GM21737 (cell line): ENCODE data around the gene PUSL1.

ENCODE experiments used
- ATAC-seq: cut with Tn5 transposase; IDR thresholded peaks from one replicate; pipeline ENCODE4 v1.9.1; 2021; ENCODE audit warnings: mild to moderate bottlenecking, moderate library complexity; ENCODE audit not compliant: unreplicated experiment

The PUSL1 gene

GRCh38 chr1:1307923-1308755, at the start of gene PUSL1, which contains the start of gene ACAP3:
Gene PUSL1 (plus strand): TSS chr1:1308597. CDS start chr1:1308644, 47 bp downstream.
Gene ACAP3 (minus strand): TSS chr1:1307930. CDS start chr1:1307815, 115 bp downstream.
- ATAC-seq: peak; percentile 50

- no peak for ATAC-seq
Measured at GRCh38 chr1:1259119-1259488, 49.3 kb upstream of the PUSL1 start.

- ATAC-seq: no peak
Measured at GRCh38 chr1:1259540-1259939, 48.9 kb upstream of the PUSL1 start.

- no peak for ATAC-seq
Measured at GRCh38 chr1:1259951-1260600, 48.3 kb upstream of the PUSL1 start.

GRCh38 chr1:1260843-1261560, 47.4 kb upstream of the PUSL1 start:
- no peak for ATAC-seq

- ATAC-seq: no peak
Measured at GRCh38 chr1:1262071-1262470, 46.3 kb upstream of the PUSL1 start.

GRCh38 chr1:1262758-1263157, 45.6 kb upstream of the PUSL1 start:
- ATAC-seq: no peak

GRCh38 chr1:1264026-1264425, 44.4 kb upstream of the PUSL1 start:
- ATAC-seq: no peak

- ATAC-seq: no peak
Measured at GRCh38 chr1:1264868-1265272, 43.5 kb upstream of the PUSL1 start.

- no peak for ATAC-seq
Measured at GRCh38 chr1:1267488-1268283, 40.7 kb upstream of the PUSL1 start.

- no peak for ATAC-seq
Measured at GRCh38 chr1:1268284-1268682, 40.1 kb upstream of the PUSL1 start.

GRCh38 chr1:1270813-1271212, 37.6 kb upstream of the PUSL1 start:
- no peak for ATAC-seq

GRCh38 chr1:1272341-1273208, 35.8 kb upstream of the PUSL1 start:
- ATAC-seq: peak; percentile 1

- ATAC-seq: peak; percentile 10
Measured at GRCh38 chr1:1273209-1273511, 35.2 kb upstream of the PUSL1 start.

GRCh38 chr1:1273512-1274298, 34.7 kb upstream of the PUSL1 start, which contains the start of gene UBE2J2:
Gene UBE2J2 (minus strand): TSS chr1:1273854. CDS start chr1:1267992, 5,862 bp downstream.
- peak; percentile 86 for ATAC-seq

GRCh38 chr1:1274299-1274930, 34.0 kb upstream of the PUSL1 start:
- ATAC-seq: peak; percentile 16

- no peak for ATAC-seq
Measured at GRCh38 chr1:1274931-1275431, 33.4 kb upstream of the PUSL1 start.

GRCh38 chr1:1275836-1276235, 32.6 kb upstream of the PUSL1 start:
- no peak for ATAC-seq
